GM12874 (cell line): ENCODE data around the gene GPD1L.

Experiments used
- CTCF ChIP-seq: IDR thresholded peaks from 2 replicates; pipeline ENCODE4 v1.5.1; 2011; ENCODE audit warnings: low read depth, mild to moderate bottlenecking, control low read depth, low read length, moderate library complexity; ENCODE audit not compliant: insufficient read depth

GPD1L gene

GRCh38 chr3:32110233-32110760 is 3.9 kb downstream of the GPD1L start:
- TF ChIP-seq CTCF = no peak

- no peak for TF ChIP-seq CTCF
Measured at GRCh38 chr3:32111560-32111959, 5.1 kb downstream of the GPD1L start.

- TF ChIP-seq CTCF = no peak
Measured at GRCh38 chr3:32113566-32113965, 7.1 kb downstream of the GPD1L start.

GRCh38 chr3:32113981-32114545 is 7.6 kb downstream of the GPD1L start:
- TF ChIP-seq CTCF = no peak

- no peak for TF ChIP-seq CTCF
Measured at GRCh38 chr3:32117320-32117719, 10.9 kb downstream of the GPD1L start.

GRCh38 chr3:32118215-32118614 is 11.8 kb downstream of the GPD1L start:
- no peak for TF ChIP-seq CTCF

- TF ChIP-seq CTCF = no peak
Measured at GRCh38 chr3:32120471-32120870, 14.1 kb downstream of the GPD1L start.
